AG20443 (cell line): Measurements from ENCODE around the gene C2orf74.
"Not testable (repeated sequence)": the region's sequence is repeated elsewhere in the genome, so short reads cannot be mapped to it uniquely, and the experiment has no call there.

Experiments used
- DNase-seq: peaks from one replicate; pipeline ENCODE4 v3.0.0; 2012; ENCODE audit warnings: low spot score, mixed read lengths

The C2orf74 gene

GRCh38 chr2:61161888-61162287 lies at the start of gene C2orf74:
Gene C2orf74 (plus strand): TSS chr2:61162188. CDS start chr2:61162515, 327 bp downstream.
- DNase-seq = no peak

DNA sequence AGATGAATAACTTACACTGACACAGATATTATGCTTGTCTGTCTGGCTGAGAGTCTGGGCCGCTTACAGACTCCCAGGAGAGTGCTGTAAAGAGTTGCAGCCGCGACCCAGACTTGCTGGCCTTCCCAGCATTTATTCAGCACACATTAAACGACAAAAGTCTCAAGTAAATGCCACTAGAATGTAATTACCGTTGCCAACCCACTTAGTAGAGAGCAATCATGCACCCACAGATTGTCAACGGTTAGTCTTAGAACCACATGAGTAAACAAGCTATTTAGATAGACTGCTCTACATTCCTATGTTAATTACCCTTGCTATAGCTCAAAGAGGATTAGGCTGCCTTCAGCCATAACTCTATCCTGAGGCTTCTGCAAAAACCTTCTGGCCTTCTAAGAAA lies 47.8 kb upstream of the C2orf74 start:
- no peak for DNase-seq

DNA sequence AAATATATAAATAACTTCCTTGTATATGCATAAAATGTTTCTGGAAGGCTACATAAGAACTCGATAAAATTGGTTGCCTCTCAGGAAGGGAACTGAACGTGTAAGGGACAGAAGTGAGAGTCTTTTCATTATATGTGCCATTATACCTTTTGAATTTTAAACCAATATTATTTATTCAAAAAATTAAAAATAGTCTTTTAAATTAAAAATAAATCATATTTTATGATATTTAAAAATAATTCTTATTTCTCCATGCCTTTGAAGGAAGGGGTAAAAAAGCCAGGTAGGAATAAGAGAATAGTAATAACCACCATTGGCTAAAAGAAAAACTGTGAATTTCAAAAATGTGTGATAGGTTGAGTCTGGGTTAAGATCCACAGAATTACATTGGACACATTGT lies 45.7 kb upstream of the C2orf74 start:
- DNase-seq = no peak

DNA sequence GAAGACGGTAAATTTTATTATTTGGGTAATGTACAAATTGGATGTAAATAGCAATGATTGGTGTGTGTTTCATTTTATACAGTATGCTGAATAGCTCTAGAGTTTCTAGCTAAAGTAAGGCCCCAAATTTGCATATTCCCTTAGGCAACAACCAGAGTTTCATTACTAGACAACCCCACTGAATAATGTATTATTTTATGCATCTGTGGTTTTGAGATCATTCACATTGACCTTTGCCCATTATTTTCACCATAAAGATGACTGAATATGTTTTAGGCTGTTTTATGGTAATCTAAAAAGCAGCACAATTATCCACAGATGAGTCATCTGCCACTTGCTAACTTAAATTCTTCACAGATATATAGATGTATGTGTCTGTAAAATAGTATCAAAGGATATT lies 44.5 kb upstream of the C2orf74 start:
- DNase-seq = no peak

DNA sequence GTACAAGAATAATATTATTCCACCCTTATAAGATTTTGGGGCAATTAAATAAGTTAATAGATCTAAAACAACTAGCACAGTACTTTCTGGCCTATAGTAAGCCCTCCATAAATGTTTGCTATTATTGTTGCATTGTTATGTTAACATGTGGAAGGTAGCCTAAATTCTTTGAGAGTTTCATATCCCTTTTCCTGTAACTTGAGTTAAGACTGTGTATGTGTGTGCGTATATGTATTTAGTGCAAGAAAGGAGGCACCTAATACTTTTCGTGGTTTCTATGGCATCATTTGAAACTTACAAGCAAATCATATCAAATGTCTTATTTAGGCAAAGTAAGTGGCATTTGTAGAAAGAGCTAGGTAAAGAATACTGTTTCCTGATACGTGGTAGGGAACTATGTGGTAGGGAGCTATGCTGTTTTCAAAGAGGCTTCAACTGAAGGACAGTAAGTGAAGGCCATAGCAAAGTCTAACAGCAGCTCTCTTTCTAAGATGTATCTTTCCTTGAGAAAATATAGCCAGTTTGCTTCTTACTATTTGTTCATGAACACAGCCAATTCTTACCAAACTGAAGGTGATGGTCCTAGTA lies 36.8 kb upstream of the C2orf74 start:
- DNase-seq = no peak

GRCh38 chr2:61125798-61126197 lies 36.2 kb upstream of the C2orf74 start:
- DNase-seq = no peak

GRCh38 chr2:61128122-61128521 lies 33.9 kb upstream of the C2orf74 start:
- DNase-seq = not testable (repeated sequence)

DNA sequence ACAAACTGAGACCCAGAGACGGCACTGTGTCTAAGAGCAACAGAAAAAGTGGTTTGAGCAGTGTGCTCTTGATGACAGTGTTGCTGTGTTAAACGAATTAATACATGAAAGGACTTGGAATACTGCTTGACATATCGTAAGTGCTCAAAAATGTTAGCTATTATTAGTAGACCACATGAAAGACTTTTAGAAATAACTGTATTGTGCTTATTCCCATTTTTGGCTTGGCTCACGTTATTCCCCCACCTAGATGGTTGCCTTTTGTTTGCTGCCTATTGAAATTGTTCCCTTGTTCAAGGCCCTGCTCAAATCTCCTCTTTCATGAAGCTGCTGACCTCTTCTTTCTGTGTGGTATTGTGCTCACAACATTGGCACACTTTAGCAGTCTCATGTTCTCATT lies 27.8 kb upstream of the C2orf74 start:
- DNase-seq = no peak

DNA sequence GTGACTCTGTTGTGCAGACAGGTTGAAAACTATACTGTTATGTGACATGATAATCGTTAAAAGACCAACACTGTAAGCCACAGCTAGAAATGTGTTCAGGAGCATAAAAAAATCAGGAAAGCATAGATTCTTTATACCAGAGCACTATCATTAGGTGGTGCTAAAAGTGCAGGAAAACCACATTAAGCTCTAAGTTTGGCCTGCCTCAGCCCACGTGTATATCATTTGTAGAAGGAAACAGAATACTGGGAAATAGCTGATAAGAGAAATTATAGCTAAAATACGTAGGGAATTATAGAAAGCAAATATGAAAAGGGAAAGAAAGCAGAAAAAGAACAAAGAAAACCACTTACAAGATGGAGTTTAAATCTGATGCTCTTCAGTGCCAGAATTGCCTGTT lies 26.5 kb upstream of the C2orf74 start:
- DNase-seq = peak; percentile 47

GRCh38 chr2:61138859-61139258 lies 23.1 kb upstream of the C2orf74 start:
- DNase-seq = no peak

- no peak for DNase-seq
Observed at GRCh38 chr2:61141151-61141550, 20.8 kb upstream of the C2orf74 start.

DNA sequence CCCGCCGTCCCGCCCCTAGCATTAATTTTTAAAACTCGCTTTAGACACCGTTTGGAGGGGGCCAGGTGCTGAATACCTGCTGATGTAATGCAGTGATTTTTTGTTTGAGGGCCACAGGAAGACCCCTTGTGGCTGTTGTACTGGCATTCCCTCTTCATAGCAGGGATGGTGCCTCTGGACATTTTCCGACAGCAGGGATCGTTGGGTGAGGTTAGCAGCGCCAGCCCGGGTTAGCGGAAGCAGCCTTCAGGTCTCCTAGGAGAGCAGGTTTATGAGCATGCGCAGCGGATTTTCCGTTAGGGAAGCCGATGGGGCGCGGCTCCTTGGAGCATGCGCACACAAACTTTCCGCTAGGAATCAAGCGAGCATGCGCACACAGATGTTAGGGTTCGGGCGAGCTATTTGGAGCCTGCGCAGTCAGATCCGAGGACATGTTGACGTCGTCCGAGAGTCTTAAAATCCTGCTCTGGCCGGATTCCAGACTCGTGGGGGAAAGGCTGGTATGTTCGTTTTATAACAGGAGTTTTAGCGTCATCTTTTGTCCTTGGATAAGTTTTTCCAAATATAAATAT lies 17.2 kb upstream of the C2orf74 start:
- DNase-seq = peak; percentile 100

DNA sequence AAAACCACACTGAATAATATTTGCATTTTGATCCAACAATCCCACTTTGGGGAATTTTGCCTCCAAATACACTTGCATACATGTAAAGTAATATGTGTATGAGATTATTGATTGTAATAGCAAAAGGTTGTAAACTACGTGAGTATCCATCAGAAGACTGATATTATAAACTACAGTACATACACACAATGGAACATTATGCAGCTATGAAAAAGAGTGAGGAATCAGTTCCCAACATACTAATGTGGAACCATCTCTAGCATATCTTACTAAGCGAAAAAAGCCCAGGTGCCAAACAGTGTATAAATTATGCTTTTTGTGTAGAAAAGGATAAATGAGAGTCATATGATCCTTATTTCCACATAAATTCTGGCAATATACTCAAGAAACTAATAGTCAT lies 16.0 kb upstream of the C2orf74 start:
- no peak for DNase-seq

DNA sequence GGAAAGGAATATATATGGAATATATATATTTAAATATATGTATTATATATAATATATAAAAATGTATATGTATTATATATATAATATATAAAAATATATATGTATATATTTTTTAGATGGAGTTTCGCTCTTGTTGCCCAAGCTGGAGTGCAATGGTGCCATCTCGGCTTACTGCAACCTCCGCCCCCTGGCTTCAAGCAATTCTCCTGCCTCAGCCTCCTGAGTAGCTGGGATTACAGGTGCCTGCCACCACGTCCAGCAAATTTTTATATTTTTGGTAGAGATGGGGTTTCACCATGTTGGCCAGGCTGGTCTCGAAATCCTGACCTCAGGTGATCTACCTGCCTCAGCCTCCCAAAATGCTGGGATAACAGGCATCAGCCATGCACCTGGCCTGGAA lies 13.9 kb upstream of the C2orf74 start:
- DNase-seq = not testable (repeated sequence)

- no peak for DNase-seq
Observed at GRCh38 chr2:61149074-61149473, 12.9 kb upstream of the C2orf74 start.

- no peak for DNase-seq
Observed at GRCh38 chr2:61151436-61151835, 10.6 kb upstream of the C2orf74 start.

DNA sequence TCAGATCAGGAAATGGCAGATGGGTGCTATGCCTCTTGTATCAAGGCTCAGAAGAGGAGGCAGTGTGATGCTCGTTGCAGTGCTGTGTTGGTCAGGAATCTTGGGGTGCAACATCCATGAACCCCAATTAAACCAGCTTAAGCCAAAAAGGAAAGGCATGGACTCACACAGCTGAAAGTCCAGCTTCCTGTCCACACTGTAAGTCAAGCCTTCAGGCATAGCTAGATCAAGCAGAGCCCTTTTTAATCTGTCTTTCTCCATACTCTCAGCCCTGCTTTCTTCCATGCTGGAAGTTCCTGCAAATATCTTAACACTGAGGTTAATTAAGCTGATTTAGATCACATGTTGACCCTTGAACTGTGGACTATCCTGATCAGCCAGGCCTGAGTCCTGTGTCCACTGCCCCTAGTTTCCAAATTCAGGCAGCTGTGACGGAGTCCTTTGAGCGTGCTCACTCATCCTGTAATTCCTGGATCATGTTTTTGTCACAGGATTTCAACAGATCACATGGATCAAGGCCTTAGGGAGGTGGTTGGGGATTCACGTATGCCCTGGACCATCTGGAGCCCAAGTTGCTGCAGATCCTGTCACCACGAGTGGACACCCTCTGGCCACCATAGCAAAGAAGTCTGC lies 4.5 kb upstream of the C2orf74 start:
- no peak for DNase-seq

GRCh38 chr2:61158356-61158955 lies 3.5 kb upstream of the C2orf74 start:
- no peak for DNase-seq

- DNase-seq = no peak
Observed at GRCh38 chr2:61162721-61163120, 733 bp downstream of the C2orf74 start.

DNA sequence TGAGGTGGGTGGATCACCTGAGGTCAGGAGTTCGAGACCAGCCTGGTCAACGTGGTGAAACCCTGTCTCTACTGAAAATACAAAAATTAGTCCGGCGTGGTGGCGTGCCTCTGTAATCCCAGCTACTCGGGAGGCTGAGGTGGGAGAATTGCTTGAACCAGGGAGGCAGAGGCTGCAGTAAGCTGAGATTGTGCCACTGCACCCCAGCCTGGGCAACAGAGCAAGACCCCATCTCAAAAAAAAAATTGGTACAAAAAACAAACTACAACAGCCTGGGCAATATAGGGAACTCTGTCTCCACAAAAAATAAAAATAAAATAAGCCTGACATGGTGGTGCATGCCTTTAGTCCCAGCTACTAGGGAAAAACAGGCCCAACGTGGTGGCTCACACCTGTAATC lies 3.1 kb downstream of the C2orf74 start:
- not testable (repeated sequence) for DNase-seq

DNA sequence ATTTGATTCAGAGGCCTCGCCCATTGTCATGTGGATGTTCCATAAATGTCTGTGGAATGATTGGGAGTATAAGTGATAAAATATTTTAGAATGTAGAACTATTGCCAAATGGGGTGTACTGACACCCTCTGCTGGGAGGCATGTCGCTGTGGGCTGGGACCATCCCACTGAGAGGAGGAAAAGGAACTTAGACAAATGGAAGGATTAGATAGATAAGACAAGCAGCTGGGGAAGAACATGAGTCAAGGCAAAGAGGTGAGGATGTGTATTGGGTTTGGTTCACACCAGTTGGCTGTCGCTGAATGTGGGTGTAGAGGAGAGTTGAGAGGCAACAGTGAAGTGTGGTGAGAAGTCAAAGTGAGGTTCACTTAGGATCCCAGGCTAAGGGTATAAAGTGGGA lies 4.0 kb downstream of the C2orf74 start:
- no peak for DNase-seq

DNA sequence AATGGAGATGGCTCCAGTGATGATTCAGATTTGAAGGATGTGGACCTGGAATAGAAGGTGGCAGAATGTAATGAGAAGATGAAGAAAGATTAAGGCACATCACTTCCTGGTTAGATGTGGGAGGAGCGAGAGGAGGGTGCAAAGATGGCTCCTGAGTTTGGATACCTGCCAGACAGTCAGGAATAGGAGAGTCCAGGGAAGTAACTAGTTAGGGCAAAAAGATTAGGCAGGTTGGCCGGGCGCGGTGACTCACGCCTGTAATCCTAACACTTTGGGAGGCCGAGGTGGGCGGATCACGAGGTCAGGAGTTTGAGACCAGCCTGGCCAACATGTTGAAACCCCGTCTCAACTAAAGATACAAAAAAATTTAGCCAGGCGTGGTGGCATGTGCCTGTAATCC lies 5.6 kb downstream of the C2orf74 start:
- DNase-seq = no peak

- no peak for DNase-seq
Observed at GRCh38 chr2:61172671-61173070, 10.7 kb downstream of the C2orf74 start.
